Activated naive CD4-positive, alpha-beta T cell treated with anti-CD3 and anti-CD28 coated beads for 36 hours (primary cell): Measurements from ENCODE around the gene RAD51. TPM values are rescaled to one million over a fixed set of nuclear protein-coding genes. Genes with fewer than 3 reads are reported as not detected.

ENCODE experiments used
- CTCF ChIA-PET: fragments of 350-600 bp; sonication (Branson Sonifier 250); formaldehyde crosslinking; loops from one replicate; lab custom pipeline; 2021; ENCODE audit warnings: antibody characterized with exemption; lab: Charles Lee
- DNase-seq: peaks from one replicate; pipeline ENCODE4 v3.0.0-alpha.2; 2020
- H3K27ac Mint-ChIP-seq: one replicate; pipeline ENCODE4 v1.8.0; 2021; ENCODE audit warnings: mild to moderate bottlenecking, mixed read lengths
- H3K27me3 Mint-ChIP-seq: one replicate; pipeline ENCODE4 v1.8.0; 2021; ENCODE audit warnings: low read depth, mixed read lengths
- H3K36me3 Mint-ChIP-seq: one replicate; pipeline ENCODE4 v1.8.0; 2021; ENCODE audit warnings: low read depth, mixed read lengths
- H3K4me1 Mint-ChIP-seq: one replicate; pipeline ENCODE4 v1.8.0; 2021; ENCODE audit warnings: low read depth, mixed read lengths
- H3K4me3 Mint-ChIP-seq: one replicate; pipeline ENCODE4 v1.8.0; 2021; ENCODE audit warnings: mild to moderate bottlenecking, moderate library complexity, mixed read lengths
- H3K9me3 Mint-ChIP-seq: one replicate; pipeline ENCODE4 v1.8.0; 2021; ENCODE audit warnings: mixed read lengths
- intact Hi-C: fragments of 100-400 bp; cut with micrococcal nuclease; formaldehyde crosslinking; loops from one replicate; pipeline ENCODE4 v1.15.1; 2023
- total RNA-seq, 2 experiments: library from RNA; stranded (reverse); gene quantifications; one replicate each; pipeline ENCODE4 v1.2.3, GENCODE V29; 2021

Gene RAD51
- total RNA-seq, 2 experiments from 2014 or later = 65.8 to 68.8 TPM

GRCh38 chr15:40763801-40764628 lies 69.0 kb downstream of the RAD51 start, which contains the start of gene GCHFR:
Gene GCHFR, plus strand, starts transcription at chr15:40764068. Its CDS starts 113 bp downstream, at chr15:40764181.
- intact Hi-C loops = loop anchor here (1.0 to 2.0 kb wide), 2 partner anchors 9 to 69 kb away; partner anchors contain the start of genes RAD51 and RMDN3
- no peaks in the 10 kb centered on the region for H3K9me3 Mint-ChIP-seq
- CTCF ChIA-PET = interaction anchor here (1.1 to 3.2 kb wide), 4 partner anchors 17 to 174 kb away, joined by 3 to 17 read pairs (median 4); no protein-coding TSS in a partner anchor
- peaks cover 37% of the 10 kb centered on the region for H3K4me1 Mint-ChIP-seq
- no peaks in the 10 kb centered on the region for H3K27me3 Mint-ChIP-seq
- peak within 1 kb of the TSS; percentile 83 for H3K4me3 Mint-ChIP-seq
- DNase-seq = peak; percentile 75
- no peaks in the 10 kb centered on the region for H3K36me3 Mint-ChIP-seq
- H3K27ac Mint-ChIP-seq = peak within 1 kb of the TSS; percentile 70

- CTCF ChIA-PET = interaction anchor here (0.8 to 3.2 kb wide), 5 partner anchors 9 to 23 kb away, joined by 3 to 17 read pairs (median 4); no protein-coding TSS in a partner anchor
- no peak for DNase-seq
- no peaks in the 10 kb centered on the region for H3K9me3 Mint-ChIP-seq
- peak overlapping the region; percentile 41 for H3K27ac Mint-ChIP-seq
- peaks cover 2% of the 10 kb centered on the region for H3K36me3 Mint-ChIP-seq
- peaks cover 43% of the 10 kb centered on the region for H3K4me1 Mint-ChIP-seq
- intact Hi-C loops = loop anchor here (1.0 to 2.0 kb wide), 2 partner anchors 43 to 70 kb away; partner anchors contain the start of genes DNAJC17, RAD51 and ZFYVE19
- H3K4me3 Mint-ChIP-seq = peak overlapping the region; percentile 83
- no peaks in the 10 kb centered on the region for H3K27me3 Mint-ChIP-seq
Observed at GRCh38 chr15:40764629-40765103, 69.7 kb downstream of the RAD51 start.

- H3K27me3 Mint-ChIP-seq = no peaks in the 10 kb centered on the region
- no peak for DNase-seq
- H3K9me3 Mint-ChIP-seq = no peaks in the 10 kb centered on the region
- H3K4me1 Mint-ChIP-seq = peaks cover 54% of the 10 kb centered on the region
- H3K27ac Mint-ChIP-seq = no peak overlapping the region
- H3K4me3 Mint-ChIP-seq = no peak overlapping the region
- peaks cover 2% of the 10 kb centered on the region for H3K36me3 Mint-ChIP-seq
- CTCF ChIA-PET = interaction anchor here (0.5 to 1.9 kb wide), 6 partner anchors 16 to 353 kb away, joined by 3 to 10 read pairs (median 3); partner anchors contain the start of gene VPS18
- intact Hi-C loops = no loop called here
Observed at GRCh38 chr15:40766194-40766815, 71.3 kb downstream of the RAD51 start.

- no peak overlapping the region for H3K4me3 Mint-ChIP-seq
- H3K27ac Mint-ChIP-seq = no peak overlapping the region
- CTCF ChIA-PET = interaction anchor here (0.5 to 1.9 kb wide), 4 partner anchors 15 to 354 kb away, joined by 3 to 10 read pairs (median 3); no protein-coding TSS in a partner anchor
- no peaks in the 10 kb centered on the region for H3K9me3 Mint-ChIP-seq
- no peak for DNase-seq
- peaks cover 54% of the 10 kb centered on the region for H3K4me1 Mint-ChIP-seq
- intact Hi-C loops = no loop called here
- peaks cover 2% of the 10 kb centered on the region for H3K36me3 Mint-ChIP-seq
- no peaks in the 10 kb centered on the region for H3K27me3 Mint-ChIP-seq
Observed at GRCh38 chr15:40766906-40767837, 72.2 kb downstream of the RAD51 start.

GRCh38 chr15:40767838-40768500 lies 73.0 kb downstream of the RAD51 start:
- no peak overlapping the region for H3K27ac Mint-ChIP-seq
- CTCF ChIA-PET = interaction anchor here (0.5 to 4.6 kb wide), 4 partner anchors 14 to 141 kb away, joined by 3 to 25 read pairs (median 6); no protein-coding TSS in a partner anchor

GRCh38 chr15:40768521-40769273 lies 73.7 kb downstream of the RAD51 start:
- H3K4me1 Mint-ChIP-seq = peaks cover 45% of the 10 kb centered on the region
- peak overlapping the region; percentile 87 for H3K27ac Mint-ChIP-seq
- intact Hi-C loops = loop anchor here (1.0 kb wide), 2 partner anchors 74 to 174 kb away; partner anchors contain the start of gene KNL1
- DNase-seq = no peak
- peak overlapping the region; percentile 15 for H3K4me3 Mint-ChIP-seq
- no peaks in the 10 kb centered on the region for H3K27me3 Mint-ChIP-seq
- CTCF ChIA-PET = interaction anchor here (0.5 to 4.6 kb wide), 5 partner anchors 14 to 141 kb away, joined by 3 to 25 read pairs (median 3); no protein-coding TSS in a partner anchor
- peaks cover 2% of the 10 kb centered on the region for H3K36me3 Mint-ChIP-seq
- H3K9me3 Mint-ChIP-seq = no peaks in the 10 kb centered on the region

More at GRCh38 chr15:40767838-40768500, 73.0 kb downstream of the RAD51 start:
- DNase-seq = no peak
- Mint-ChIP-seq H3K36me3 (peaks cover 2% of the 10 kb centered on the region), H3K4me1 (peaks cover 52% of the 10 kb centered on the region), H3K9me3 (no peaks in the 10 kb centered on the region), H3K4me3 (no peak overlapping the region), H3K27me3 (no peaks in the 10 kb centered on the region)
- intact Hi-C loops = no loop called here

- H3K4me3 Mint-ChIP-seq = peak within 1 kb of the TSS; percentile 40
- CTCF ChIA-PET = interaction anchor here (0.5 to 4.6 kb wide), 7 partner anchors 13 to 171 kb away, joined by 3 to 25 read pairs (median 4); no protein-coding TSS in a partner anchor
- H3K27me3 Mint-ChIP-seq = no peaks in the 10 kb centered on the region
- H3K4me1 Mint-ChIP-seq = peaks cover 42% of the 10 kb centered on the region
- intact Hi-C loops = loop anchor here (1.0 kb wide), 2 partner anchors 75 to 175 kb away; partner anchors contain the start of gene KNL1
- H3K36me3 Mint-ChIP-seq = peaks cover 4% of the 10 kb centered on the region
- peak within 1 kb of the TSS; percentile 87 for H3K27ac Mint-ChIP-seq
- H3K9me3 Mint-ChIP-seq = no peaks in the 10 kb centered on the region
- DNase-seq = peak; percentile 82
Observed at GRCh38 chr15:40769274-40770146, 74.5 kb downstream of the RAD51 start, which contains the start of gene C15orf62. Gene C15orf62, plus strand, starts transcription at chr15:40769980. Its CDS starts 516 bp downstream, at chr15:40770496.

- H3K36me3 Mint-ChIP-seq = peaks cover 8% of the 10 kb centered on the region
- no peaks in the 10 kb centered on the region for H3K27me3 Mint-ChIP-seq
- H3K4me3 Mint-ChIP-seq = peak overlapping the region; percentile 17
- no peaks in the 10 kb centered on the region for H3K9me3 Mint-ChIP-seq
- peak overlapping the region; percentile 87 for H3K27ac Mint-ChIP-seq
- CTCF ChIA-PET = interaction anchor here (0.6 to 4.6 kb wide), 5 partner anchors 12 to 330 kb away, joined by 3 to 25 read pairs (median 4); no protein-coding TSS in a partner anchor
- peaks cover 35% of the 10 kb centered on the region for H3K4me1 Mint-ChIP-seq
- intact Hi-C loops = no loop called here
- no peak for DNase-seq
Observed at GRCh38 chr15:40770147-40770721, 75.3 kb downstream of the RAD51 start.

GRCh38 chr15:40771242-40771641 lies 76.3 kb downstream of the RAD51 start:
- Mint-ChIP-seq H3K9me3 (no peaks in the 10 kb centered on the region), H3K36me3 (peaks cover 8% of the 10 kb centered on the region), H3K27ac (no peak overlapping the region), H3K4me1 (peaks cover 27% of the 10 kb centered on the region), H3K27me3 (no peaks in the 10 kb centered on the region), H3K4me3 (no peak overlapping the region)
- intact Hi-C loops = no loop called here
- DNase-seq = no peak
- CTCF ChIA-PET = interaction anchor here (0.7 to 4.6 kb wide), 2 partner anchors 11 to 182 kb away, joined by 3 to 25 read pairs; no protein-coding TSS in a partner anchor
